ENCODE measurements around the gene RABGAP1. TPM values are rescaled to one million over a fixed set of nuclear protein-coding genes. Genes with fewer than 3 reads are reported as not detected.

Gene RABGAP1
- polyA plus RNA-seq, 10 donors, result 25.5 to 41.1 (median 35.0) TPM

DNA sequence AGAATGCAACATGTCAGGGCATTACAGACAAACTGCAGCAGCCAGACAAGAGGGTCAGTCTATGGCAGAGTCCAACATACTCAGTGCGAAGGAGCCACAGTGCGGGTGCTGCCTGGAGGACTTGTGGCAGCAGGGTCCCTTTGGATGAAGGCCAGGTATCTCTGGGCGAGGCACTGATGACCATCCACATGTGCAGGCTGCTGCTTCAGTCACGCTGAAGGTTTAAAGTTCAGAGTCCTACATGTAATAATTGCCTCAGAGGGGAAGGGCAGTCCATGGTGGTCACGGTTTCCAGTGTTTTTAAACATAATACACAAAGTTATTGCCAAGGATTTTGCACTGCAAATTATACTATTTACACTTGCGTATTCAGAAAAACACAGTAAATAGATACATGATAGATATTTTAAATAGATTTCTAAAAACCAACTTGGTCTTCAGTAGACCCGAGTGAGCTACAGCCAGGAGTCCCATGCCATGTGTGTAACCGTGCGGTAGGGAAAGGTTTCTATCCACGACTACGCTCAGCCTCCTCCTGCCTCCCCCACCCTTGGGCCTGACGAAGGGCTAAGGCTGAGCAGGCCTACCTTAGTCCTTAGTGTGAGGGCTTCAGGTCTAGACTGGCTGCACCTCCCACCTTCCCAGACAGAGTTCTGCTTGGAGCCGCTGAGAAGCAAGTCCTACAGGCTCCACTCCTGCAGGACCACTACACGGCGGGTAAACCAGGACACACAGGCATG lies 168.9 kb downstream of the RABGAP1 start:
- no peak for DNase-seq

DNA sequence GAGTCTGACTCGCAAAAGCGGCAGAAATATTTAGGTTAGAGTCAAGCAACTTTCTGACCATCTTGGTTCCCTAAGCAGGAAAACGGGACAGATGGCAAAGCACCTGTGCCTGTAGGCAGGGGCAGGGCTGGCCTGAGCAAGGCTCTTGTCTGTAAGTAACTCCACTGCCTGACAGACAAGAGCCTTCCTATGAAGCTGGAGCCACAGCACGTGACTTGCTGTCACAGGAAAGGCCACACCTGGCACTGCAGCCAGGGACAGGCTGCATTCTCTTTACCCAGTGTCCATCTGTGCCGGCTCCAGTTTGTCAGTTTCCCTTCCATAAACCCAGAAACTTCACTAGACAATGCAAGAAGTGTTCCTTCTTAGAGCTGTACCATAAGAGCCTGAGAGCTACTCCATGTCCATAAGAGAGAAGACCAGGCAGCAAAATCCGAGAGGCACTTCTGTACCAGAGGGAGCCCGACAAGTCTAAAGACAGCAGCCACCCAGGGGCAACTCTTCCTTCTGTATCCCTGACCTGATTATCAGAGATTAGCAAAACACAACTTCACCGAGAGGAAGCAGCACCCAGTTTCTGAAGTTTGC lies 170.7 kb downstream of the RABGAP1 start:
- no peak for DNase-seq

DNA sequence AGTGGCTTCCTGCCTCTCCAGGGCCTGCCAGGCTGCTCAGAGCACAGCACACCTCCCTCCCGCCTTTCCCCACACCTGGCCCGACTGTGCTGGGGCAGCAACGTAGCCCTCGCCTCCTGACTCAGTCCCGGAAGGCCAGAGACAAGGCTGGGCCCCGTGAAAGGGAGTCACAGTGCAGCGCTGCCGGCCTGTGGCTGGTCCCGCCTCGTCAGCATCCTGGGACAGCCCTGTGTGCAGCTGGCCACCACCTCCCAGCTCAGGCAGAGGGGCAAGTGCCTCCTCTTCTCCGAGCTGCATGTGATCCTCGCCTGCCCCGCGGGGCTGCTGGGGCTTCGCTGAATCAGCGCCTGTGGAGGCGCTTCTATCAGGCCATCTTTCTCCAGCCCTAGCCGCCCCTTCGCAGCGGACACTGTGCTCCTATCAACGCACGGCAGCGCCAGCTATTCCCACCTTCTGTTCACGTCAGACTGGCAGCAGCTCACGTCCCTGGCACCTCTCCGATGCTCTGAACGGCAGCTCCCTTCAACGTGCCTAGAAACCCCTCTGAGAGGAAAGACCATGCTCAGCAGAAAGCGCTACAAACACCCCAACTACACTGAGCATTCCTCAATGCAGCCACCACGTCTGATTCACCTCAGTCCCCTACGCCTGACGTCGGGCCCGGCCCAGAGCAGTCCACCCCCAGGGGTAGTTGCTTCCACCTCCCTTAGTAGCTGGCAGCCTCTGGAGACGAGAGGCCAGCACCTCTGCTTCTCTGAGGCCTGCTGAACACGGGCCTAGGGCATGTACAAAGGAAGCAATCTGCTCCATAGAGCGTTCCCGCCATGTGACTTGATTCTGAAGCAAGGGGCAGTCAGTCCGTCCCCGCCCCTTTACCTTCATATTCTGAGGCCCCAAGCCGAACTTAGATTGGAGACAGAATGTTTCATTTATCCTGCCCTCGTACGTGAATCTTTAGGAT lies 171.5 kb downstream of the RABGAP1 start:
- no peak for DNase-seq

DNA sequence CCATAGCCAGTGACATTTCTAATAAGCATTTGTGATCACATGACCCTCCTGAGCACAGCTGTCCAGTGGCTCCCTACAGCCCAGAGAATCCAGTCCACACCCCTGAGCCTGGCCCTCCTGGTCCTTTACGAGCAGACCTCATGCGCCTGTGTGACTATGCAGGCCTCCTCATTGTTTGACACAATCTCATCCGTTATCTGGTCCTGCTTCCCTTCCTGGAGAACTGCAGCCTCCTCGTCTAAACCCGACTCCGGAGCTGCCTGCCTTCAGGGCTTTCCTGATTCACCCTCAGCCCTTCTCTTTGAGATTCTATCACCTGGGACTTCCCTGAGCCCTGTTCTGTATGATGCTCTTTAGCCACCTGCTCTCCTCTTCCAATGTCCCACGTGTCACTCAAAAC lies 172.4 kb downstream of the RABGAP1 start:
- no peak for DNase-seq

DNA sequence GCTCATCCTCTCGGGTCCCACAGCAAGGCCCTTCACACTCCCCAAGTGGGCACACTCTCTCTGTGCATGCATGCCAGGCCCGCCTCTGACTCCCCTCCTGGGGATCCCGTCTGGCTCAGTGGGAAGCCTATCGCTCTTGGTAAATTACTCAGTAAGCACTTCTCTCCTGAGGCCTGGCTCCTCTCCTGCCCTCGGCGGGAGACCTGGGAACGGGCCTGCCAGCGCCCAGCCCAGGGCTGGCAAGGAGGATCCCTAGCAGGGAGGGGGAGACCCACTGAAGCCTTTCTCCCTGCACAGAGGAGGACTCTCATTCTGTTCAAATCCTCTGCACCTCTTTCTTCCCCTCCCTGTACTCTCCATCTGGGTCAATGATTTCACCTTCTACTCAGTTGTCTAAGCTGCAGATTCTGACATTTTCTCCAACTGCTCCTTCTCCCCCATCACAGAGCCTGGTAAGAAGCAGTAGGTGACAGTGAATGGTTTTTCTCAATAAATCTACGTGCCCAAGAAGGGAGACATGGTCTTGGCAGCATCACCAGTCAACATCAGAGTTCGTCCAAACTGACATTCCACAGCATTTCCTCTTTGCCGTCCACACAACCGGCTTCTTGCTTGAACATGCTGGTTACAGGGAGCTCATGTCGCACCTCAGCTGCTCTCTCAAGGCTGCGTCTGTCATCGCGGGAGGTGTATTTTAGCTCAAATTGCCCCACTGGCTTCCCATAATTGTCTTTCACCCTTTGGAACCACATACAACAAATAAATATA lies 174.5 kb downstream of the RABGAP1 start:
- DNase-seq, result no peak

DNA sequence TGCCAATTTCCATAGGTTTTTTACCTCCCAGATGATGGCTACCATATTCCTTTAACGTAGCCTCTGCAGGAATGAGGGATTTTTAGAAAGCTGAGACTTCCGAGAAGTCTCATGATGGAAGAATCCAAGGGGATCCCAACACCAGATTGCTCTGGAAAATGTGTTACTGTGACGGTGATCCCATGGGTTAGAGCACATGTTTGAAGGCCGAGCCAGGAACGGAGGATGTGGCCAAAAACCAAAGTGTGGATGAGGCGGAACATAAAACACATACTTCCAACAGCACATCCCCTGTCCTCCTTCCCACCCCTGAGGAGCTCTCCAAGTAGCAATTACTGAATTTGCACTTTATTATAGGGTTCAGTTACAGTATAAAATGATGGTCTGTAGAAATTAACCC lies 175.2 kb downstream of the RABGAP1 start:
- peak in 2 of 3 donors; percentile 21 to 36 for DNase-seq

DNA sequence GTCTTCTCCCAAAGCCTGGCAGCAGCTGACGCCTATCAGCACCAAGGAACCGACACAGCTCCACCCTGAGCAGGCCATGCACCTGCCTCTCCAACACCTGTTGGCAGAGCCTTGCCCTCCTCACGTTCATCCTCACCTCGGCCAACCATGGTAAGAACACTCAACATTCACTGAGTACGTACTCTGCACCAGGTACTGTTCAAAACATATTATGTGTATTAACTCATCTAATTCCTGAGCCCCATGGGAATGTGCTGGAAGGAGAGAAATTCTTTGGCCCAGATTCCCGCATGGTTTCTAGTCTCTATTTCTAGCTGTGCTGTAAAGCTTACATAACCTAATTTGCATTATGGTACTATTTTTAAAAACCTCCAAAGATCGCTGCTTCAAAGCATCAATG lies 178.7 kb downstream of the RABGAP1 start:
- peak in 2 of 3 donors; percentile 32 to 45 for DNase-seq

DNA sequence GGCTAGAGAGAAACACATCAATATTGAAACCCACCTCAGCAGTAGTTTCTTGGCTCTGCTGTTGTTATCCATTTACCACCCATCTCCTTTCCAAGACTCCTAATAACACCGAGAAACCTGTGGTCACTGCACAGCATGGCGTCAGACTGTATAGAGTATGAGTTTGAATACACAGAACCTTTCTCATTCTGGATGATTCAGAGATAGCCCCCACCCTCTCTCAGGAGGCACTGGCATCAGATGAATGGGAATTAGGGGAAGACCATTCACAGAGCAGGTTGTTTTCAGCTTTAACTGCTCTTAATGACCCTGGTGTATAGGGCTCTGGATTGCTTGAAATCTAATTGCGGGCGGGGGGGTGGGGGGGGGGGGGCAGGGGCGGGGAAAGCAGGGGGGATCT lies 179.3 kb downstream of the RABGAP1 start:
- DNase-seq, result no peak

DNA sequence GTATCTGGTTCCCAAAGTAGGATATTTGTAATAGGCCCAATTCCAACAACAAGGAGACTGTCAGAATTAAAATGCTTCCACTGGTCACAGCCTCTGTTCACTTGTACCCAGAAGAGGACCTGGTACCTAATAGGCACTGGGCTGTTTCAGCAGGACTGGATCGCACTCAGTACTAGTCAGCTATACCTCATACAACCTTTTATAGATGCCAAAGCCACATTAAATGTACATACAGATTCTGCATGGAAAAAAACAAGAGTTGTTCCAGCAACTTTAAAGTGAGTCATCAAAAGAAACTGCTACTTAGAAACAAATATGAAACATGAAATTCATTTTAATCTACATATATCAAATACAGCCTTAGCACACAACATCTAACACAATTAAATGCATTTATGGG lies 180.1 kb downstream of the RABGAP1 start:
- DNase-seq, result no peak

DNA sequence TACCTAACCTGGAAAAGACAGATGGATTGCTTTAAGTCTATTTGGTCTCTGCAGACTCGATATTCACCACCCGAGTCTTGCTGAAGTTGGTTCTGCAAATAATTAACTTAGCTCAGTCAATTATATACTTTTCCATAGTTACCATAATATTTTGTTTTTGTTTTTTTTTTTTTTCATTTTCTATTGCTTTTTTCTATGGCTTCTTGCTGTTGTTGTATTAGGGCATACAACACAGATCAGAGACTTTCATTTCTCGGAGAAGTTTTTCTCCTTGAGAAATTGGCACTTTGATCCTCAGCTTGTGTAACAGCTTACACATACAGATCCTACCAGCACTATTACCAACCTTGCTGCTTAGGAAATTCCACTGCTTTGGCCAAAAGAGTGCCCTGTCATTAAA lies 180.6 kb downstream of the RABGAP1 start:
- no peak for DNase-seq

DNA sequence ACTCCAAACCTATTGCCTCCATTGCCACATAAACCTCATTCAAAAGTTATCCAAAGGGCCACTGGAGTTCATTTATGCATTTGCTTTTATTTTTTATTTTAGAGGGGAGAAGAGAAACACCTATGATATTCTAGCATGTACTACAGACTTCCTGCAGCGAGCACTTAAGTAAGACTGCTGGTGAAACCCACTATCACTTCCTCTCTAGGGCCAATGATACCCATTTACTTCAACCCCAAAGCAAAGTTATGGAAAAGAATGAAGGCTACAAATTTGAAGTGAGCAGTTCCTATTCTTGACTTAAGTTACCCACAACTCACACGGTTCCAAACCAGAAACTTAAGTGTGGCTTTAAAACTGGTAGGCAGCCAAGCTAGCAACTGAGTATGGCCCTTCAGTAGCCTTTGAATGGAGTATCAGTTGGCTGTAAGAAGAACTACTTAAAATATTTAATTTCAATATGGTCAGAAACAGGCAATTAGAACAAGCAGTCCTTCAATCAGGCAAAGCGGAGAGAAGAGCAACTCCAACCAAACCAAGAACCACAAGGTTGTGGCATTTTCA lies 186.8 kb downstream of the RABGAP1 start:
- no peak for DNase-seq

DNA sequence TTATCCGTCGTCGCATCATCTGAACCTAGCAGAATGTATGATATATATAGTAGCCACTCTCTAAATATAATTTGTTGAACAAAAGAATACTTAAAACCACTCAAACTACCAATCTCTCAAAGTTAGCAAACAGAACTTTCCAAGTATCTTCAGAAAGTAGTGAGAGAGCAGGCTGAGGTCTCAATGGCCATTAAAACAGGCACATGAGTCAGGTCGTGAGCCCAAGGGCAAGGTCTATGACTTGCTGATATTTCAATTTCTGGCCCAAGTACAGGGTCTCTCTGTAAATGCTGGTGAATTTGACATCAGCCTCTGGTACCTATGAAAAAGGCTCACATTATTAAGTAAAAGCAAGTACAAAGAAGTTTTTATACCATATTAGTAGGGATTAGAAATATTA lies 187.8 kb downstream of the RABGAP1 start:
- no peak for DNase-seq

DNA sequence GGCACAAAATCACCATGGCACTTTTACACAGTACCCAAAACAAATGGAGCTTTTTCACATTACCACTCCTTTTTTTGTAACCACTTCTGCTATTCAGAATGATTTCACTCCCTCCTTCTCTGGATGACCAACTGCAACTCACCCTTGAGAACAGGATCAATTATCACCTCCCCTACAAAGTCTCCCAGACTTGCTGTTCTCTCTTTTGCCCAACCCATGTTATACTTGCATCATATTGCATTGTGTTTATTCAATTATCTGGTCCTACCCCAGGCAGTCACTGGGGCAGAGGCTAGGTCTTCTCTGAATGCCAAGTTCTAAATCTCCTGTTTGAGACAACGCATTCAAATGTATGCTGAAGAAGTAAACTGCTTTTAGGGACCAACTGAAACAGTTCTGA lies 188.6 kb downstream of the RABGAP1 start:
- no peak for DNase-seq

DNA sequence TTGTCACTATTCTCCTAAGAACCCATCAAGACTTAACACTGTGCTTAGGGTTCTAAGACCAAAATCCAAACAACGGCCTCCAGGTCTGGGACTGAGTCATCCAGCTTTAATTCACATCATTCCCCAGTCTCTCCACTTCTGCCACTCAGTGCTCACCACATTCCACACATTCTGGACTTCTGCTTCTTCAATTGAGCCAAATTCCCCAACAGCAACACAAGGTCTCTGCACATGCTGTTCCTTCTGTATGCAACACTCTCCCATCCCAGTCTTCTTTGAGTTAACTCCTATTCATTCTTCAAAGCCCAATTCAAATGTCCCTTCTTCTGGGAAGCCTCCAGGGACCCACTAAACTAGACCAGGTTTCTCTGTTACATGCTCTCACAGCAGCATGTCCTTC lies 190.4 kb downstream of the RABGAP1 start:
- DNase-seq, result peak in 1 of 3 donors; percentile 26

DNA sequence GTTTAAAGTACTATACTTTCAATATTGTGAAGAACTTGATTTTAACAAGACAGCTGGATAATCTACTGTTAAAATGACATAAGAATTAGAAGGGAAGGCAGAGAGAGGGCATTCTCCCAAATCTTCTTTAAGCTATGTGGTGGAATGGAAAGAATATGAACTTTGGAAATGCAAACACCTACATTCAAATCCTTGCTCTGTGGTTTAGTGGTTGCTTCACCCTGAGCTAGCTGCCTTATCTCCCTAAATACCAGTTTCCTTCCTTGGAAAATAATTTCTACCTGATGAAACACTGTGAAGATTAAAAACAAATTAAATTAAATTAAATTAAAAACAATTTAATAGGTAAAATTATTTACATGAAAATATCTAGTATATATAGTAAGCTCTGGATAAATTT lies 191.2 kb downstream of the RABGAP1 start:
- no peak for DNase-seq

DNA sequence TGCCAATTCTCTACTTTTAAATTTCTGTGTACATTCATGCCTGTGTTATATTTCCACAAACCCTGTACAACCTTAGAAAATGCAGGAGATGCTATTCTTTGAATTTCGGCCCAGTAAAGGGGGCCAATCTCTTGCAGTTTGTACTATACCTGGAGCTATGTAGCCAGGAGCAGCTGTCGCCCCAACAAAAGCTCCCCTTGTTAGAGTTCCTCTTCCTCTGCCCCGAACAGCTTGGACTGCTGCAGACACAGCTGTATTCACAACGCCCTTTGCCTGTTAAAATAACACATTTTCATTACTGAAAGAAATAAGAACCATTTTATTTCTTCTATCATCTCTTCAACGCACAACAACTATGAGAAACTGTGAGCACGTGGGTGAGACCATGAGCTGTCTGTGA lies 191.9 kb downstream of the RABGAP1 start:
- no peak for DNase-seq

DNA sequence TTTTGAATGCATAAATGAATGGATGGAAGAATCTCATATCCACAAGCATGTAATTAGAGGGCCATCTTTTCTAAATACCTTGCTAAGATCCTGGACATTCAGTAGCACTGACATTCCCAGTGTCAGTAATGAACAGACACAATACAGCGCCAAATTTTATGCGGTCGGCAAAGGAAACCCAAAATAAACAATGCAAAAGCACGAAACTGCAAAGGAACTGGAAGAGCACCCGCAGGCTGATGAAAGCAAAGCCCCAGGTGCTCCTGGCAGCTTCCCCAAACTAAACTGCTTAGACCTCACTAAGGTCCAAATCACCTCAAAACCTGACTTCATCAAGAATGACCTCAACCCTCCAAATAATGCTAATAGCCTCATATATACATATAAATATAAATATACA lies 194.6 kb downstream of the RABGAP1 start:
- DNase-seq, result no peak

DNA sequence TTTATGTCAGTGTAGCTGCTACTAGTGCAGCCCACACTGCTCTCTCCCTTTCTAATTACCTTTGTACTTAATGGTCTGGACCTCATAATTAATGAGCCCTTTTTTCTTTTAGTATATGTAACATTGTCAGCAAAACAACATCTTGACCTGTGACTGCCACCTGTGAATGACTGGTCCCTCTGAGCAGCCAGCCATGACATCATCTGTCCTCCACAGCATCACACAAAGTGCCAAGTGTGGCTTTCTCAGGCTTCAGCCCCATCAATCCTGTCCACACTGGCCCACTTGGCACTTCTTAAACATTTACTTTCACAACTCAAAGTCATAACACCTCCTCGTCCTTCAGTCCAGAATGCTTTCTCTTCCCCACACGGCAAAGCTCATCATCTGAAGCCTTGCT lies 197.3 kb downstream of the RABGAP1 start:
- DNase-seq, result no peak

DNA sequence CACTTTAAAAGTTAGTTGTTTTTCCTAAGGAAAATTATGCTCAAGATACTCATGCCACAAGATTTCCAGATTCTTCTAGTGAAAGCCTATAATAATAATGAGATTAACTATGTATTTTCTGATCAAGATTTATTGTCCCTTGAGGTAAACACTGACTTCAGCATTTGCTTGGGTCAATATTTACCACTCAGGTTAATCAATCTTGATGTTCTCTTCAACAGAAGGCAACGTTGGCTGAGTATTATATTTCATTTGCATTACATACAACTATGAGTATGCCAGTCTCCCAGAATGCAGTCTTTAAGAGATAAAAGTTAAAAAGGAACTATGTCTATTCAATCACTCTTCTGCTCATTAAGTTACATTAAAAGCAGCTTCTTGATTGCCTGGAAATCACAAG lies 208.2 kb downstream of the RABGAP1 start:
- DNase-seq, result no peak

DNA sequence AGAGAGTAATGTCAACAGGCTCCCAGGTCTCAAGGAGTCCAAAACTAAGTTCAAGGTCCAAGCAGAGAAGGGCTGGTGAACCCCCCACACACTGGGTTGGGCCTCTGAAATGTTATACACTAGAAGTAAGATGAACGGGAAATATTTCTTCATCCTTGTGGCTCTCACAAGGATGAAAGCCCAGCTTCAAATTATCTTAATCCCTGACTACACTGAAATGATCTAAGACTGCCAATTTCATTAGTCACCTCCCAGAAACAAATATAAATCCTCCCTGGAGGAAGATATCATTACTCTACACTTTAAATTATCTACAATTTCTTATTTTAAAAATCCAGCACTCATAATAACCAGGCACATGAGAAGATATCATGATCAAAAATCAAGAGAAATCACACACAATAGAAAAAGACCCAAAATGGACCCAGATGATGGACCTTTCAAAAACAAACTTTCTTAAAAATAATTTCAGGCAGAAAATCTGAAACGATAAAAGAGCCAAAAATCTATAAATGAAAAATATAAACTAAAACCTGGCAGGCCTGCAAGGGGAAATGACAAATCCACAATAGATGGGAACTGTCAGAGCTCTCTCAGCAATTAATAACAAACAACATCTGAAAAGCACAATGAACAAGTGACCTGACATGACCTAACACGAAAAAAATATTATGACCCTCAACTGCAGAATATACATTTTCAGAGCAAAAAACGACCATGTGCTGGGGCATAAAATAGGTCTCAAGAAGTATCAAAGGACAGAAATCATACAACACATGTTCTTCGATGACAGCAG lies 210.1 kb downstream of the RABGAP1 start:
- DNase-seq, result no peak
